K562 (cell line): Measurements from ENCODE around the gene FMN2. TPM values are rescaled to one million over a fixed set of nuclear protein-coding genes. Genes with fewer than 3 reads are reported as not detected.
A peak's percentile ranks its signal among the peaks of the same experiment; 100 is the strongest.

Experiments
- CBFA2T3 ChIP-seq: fragments of 450-650 bp; IDR thresholded peaks from 2 replicates; pipeline ENCODE4 v1.6.1; 2017
- HLTF ChIP-seq: fragments of 450-650 bp; IDR thresholded peaks from 2 replicates; pipeline ENCODE4 v1.6.1; 2016
- HNRNPH1 ChIP-seq: fragments of 200-400 bp; formaldehyde crosslinking; optimal IDR thresholded peaks from 2 replicates; pipeline ENCODE3; 2017; ENCODE audit warnings: low read depth, mild to moderate bottlenecking, low read length, moderate library complexity
- MAFK ChIP-seq: IDR thresholded peaks from 2 replicates; pipeline ENCODE4 v1.6.1; 2011; ENCODE audit warnings: low read length, improper control_type of control experiment
- NFE2L1 ChIP-seq: fragments of 450-650 bp; IDR thresholded peaks from 2 replicates; pipeline ENCODE4 v1.6.1; 2016; ENCODE audit warnings: missing genetic modification characterization, low read depth, mild to moderate bottlenecking, missing compliant biosample characterization, moderate library complexity, borderline replicate concordance
- PML ChIP-seq: IDR thresholded peaks from 2 replicates; pipeline ENCODE4 v1.6.1; 2012; ENCODE audit warnings: low read length, inconsistent platforms
- SMAD3 ChIP-seq: fragments of 450-650 bp; formaldehyde crosslinking; conservative IDR thresholded peaks from 2 replicates; pipeline ENCODE4 v1.4.0; 2020; ENCODE audit warnings: mild to moderate bottlenecking
- SMAD4 ChIP-seq: fragments of 250-450 bp; sonication (Bioruptor Pico); conservative IDR thresholded peaks from 2 replicates; pipeline ENCODE4 v1.8.0; 2021; ENCODE audit warnings: inconsistent platforms, mild to moderate bottlenecking, moderate library complexity
- polyA plus RNA-seq, 8 experiments: library from polyadenylated mRNA; depleted of rRNA in 4 of 8; stranded (reverse) in 5 of 8; unstranded in 3 of 8; fragments of >200 nt; fragmentation: Nextera tagmentation in 2 of 8; fragmentation: Illumina TruSeq in 1 of 8; extraction: Ambion mirVana in 2 of 8; extraction: Trizol in 1 of 8; gene quantifications; 2 replicates each; pipeline versions ENCODE4 v1.2.1 to v1.2.3, GENCODE V29; 2011 to 2014; ENCODE audit warnings: inconsistent platforms in 1 of 8, missing spikeins in 1 of 8
- total RNA-seq, 7 experiments: library from RNA; depleted of rRNA in 6 of 7; stranded (reverse); fragments of >200 nt in 6 of 7; fragmentation: Illumina TruSeq in 2 of 7; extraction: Trizol in 2 of 7; gene quantifications; 2 replicates each; pipeline versions ENCODE4 v1.2.1 to v1.2.3, GENCODE V29; 2011 to 2021; ENCODE audit warnings: low replicate concordance in 1 of 7
- TF ChIP-seq, protein P1 (sequence below): fragments of 450-650 bp; IDR thresholded peaks from 2 replicates; pipeline ENCODE4 v1.6.1; 2017; ENCODE audit warnings: mild to moderate bottlenecking, moderate library complexity
- TF ChIP-seq, protein P2 (sequence below), 2 experiments: fragments of 450-650 bp in 1 of 2; sonication (generic) in 1 of 2; formaldehyde crosslinking in 1 of 2; IDR thresholded peaks in 1 of 2; conservative IDR thresholded peaks in 1 of 2; 2 replicates each; pipeline versions ENCODE4 v1.6.1 to v1.8.1; 2016 to 2023; ENCODE audit warnings: mild to moderate bottlenecking in 2 of 2, moderate library complexity in 2 of 2, inconsistent platforms in 1 of 2, missing genetic modification reagents in 1 of 2
- TF ChIP-seq, protein P3 (sequence below), 2 experiments: IDR thresholded peaks; 2 replicates each; pipeline ENCODE4 v1.6.1; 2011; ENCODE audit warnings: borderline replicate concordance in 1 of 2, control low read depth in 1 of 2, low read depth in 1 of 2, low read length in 1 of 2, mild to moderate bottlenecking in 1 of 2, mixed read lengths in 1 of 2, moderate library complexity in 1 of 2; ENCODE audit not compliant: insufficient read depth in 1 of 2, insufficient read length in 1 of 2, poor library complexity in 1 of 2, severe bottlenecking in 1 of 2; ENCODE audit errors: extremely low read depth in 1 of 2
- TF ChIP-seq, protein P4 (sequence below): fragments of 250-450 bp; sonication (Bioruptor Pico); IDR thresholded peaks from 2 replicates; pipeline ENCODE4 v1.4.0; 2020; ENCODE audit warnings: mild to moderate bottlenecking, moderate library complexity, borderline replicate concordance

The FMN2 gene
- total and polyA plus RNA-seq, 9 of the 15 experiments (the other 6 are each of a cell fraction or from before 2014, with no cell fraction given), result 0.15 to 0.45 (median 0.16) TPM; not detected in 3

DNA sequence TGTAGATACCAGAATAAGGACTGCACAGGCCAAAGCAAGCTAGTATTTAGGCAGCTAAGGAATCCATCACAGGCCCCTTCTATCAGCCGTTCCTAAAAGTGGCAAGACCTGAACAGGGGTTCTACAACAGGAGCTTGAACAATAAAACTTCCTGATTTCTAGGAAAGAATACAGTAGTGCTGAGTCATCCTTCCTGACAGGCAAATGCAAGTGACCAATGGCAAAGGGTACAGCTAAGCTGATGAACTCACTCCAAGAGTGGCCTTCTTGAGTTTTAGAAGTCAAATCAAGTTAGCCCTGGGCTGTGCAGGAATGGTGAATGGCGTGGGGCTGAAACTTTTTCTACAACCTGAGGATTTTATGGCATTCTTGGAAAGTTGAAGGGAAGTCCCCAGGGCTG lies 407.3 kb downstream of the FMN2 start (continued):
- TF ChIP-seq, protein P1, sequence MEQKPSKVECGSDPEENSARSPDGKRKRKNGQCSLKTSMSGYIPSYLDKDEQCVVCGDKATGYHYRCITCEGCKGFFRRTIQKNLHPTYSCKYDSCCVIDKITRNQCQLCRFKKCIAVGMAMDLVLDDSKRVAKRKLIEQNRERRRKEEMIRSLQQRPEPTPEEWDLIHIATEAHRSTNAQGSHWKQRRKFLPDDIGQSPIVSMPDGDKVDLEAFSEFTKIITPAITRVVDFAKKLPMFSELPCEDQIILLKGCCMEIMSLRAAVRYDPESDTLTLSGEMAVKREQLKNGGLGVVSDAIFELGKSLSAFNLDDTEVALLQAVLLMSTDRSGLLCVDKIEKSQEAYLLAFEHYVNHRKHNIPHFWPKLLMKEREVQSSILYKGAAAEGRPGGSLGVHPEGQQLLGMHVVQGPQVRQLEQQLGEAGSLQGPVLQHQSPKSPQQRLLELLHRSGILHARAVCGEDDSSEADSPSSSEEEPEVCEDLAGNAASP, result no peak
- TF ChIP-seq SMAD3, result no peak
- TF ChIP-seq, protein P2, sequence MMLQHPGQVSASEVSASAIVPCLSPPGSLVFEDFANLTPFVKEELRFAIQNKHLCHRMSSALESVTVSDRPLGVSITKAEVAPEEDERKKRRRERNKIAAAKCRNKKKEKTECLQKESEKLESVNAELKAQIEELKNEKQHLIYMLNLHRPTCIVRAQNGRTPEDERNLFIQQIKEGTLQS (IDR thresholded peaks at IDR 0.05), result peak; percentile 26; the same call in 1 of the 2 replicates
- TF ChIP-seq, protein P2 (CRISPR knock-in tag; conservative IDR thresholded peaks at IDR 0.05), result no peak
- no peak for TF ChIP-seq PML
- TF ChIP-seq MAFK, result peak; percentile 86
- TF ChIP-seq, protein P3, sequence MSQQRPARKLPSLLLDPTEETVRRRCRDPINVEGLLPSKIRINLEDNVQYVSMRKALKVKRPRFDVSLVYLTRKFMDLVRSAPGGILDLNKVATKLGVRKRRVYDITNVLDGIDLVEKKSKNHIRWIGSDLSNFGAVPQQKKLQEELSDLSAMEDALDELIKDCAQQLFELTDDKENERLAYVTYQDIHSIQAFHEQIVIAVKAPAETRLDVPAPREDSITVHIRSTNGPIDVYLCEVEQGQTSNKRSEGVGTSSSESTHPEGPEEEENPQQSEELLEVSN (IDR thresholded peaks at IDR 0.05; ENCODE audit: borderline replicate concordance in 1 of 2, extremely low read depth in 1 of 2, insufficient read depth in 1 of 2, insufficient read length in 1 of 2, low read depth in 1 of 2, low read length in 1 of 2, poor library complexity in 1 of 2, severe bottlenecking in 1 of 2), result no peak
- TF ChIP-seq, protein P4, sequence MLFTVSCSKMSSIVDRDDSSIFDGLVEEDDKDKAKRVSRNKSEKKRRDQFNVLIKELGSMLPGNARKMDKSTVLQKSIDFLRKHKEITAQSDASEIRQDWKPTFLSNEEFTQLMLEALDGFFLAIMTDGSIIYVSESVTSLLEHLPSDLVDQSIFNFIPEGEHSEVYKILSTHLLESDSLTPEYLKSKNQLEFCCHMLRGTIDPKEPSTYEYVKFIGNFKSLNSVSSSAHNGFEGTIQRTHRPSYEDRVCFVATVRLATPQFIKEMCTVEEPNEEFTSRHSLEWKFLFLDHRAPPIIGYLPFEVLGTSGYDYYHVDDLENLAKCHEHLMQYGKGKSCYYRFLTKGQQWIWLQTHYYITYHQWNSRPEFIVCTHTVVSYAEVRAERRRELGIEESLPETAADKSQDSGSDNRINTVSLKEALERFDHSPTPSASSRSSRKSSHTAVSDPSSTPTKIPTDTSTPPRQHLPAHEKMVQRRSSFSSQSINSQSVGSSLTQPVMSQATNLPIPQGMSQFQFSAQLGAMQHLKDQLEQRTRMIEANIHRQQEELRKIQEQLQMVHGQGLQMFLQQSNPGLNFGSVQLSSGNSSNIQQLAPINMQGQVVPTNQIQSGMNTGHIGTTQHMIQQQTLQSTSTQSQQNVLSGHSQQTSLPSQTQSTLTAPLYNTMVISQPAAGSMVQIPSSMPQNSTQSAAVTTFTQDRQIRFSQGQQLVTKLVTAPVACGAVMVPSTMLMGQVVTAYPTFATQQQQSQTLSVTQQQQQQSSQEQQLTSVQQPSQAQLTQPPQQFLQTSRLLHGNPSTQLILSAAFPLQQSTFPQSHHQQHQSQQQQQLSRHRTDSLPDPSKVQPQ (CRISPR knock-in tag), result no peak
- no peak for TF ChIP-seq HLTF
- TF ChIP-seq SMAD4 (CRISPR knock-in tag), result no peak
- TF ChIP-seq NFE2L1 (tag), result peak; percentile 81
- no peak for TF ChIP-seq HNRNPH1
- no peak for TF ChIP-seq CBFA2T3
- TF ChIP-seq, all 486 proteins: peak for 14
